Prostate gland (tissue), 2 donors: ENCODE results near the gene NAPEPLD. TPM values are rescaled to one million over a fixed set of nuclear protein-coding genes. Genes with fewer than 3 reads are reported as not detected.
"Not testable (repeated sequence)": the region's sequence is repeated elsewhere in the genome, so short reads cannot be mapped to it uniquely, and the experiment has no call there.

ENCODE experiments used
- DNase-seq: peaks from one replicate; pipeline ENCODE4 v3.0.0-alpha.2; 2019; ENCODE audit warnings: low spot score
- H3K27ac ChIP-seq, 2 donors: fragments of 200-600 bp; sonication (generic); 2 replicates each; pipeline ENCODE4 v1.5.1; 2017 to 2019
- H3K27me3 ChIP-seq: fragments of 200-600 bp; sonication (generic); replicated peaks from 2 replicates; pipeline ENCODE4 v1.5.1; 2019; ENCODE audit not compliant: insufficient read depth
- H3K36me3 ChIP-seq, 2 donors: fragments of 200-600 bp; sonication (generic); 1 replicate in 1 of 2; 2 replicates in 1 of 2; pipeline versions ENCODE4 v1.5.1 to v1.8.1; 2017 to 2019
- H3K4me1 ChIP-seq: fragments of 200-600 bp; sonication (generic); replicated peaks from 2 replicates; pipeline ENCODE4 v1.5.1; 2019
- H3K4me3 ChIP-seq, 2 donors: fragments of 200-600 bp; sonication (generic); 2 replicates each; pipeline ENCODE4 v1.5.1; 2017 to 2019
- H3K9me3 ChIP-seq: fragments of 200-600 bp; sonication (generic); 2 replicates; pipeline ENCODE4 v1.5.1; 2017
- POLR2A ChIP-seq: fragments of 450-650 bp; IDR thresholded peaks from one replicate; pipeline ENCODE4 v1.6.1; 2016; ENCODE audit warnings: antibody characterized with exemption, mild to moderate bottlenecking
- POLR2AphosphoS5 ChIP-seq: sonication (generic); formaldehyde crosslinking; IDR thresholded peaks from one replicate; pipeline ENCODE4 v1.6.1; 2017; ENCODE audit warnings: antibody characterized with exemption
- WGBS: methylation state at CpG from one replicate; pipeline ENCODE4 v1.1.5; 2018; 5-methylcytosine and 5-hydroxymethylcytosine counted together
- intact Hi-C: fragments of 100-400 bp; cut with DNase I; formaldehyde crosslinking; loops from one replicate; pipeline ENCODE4 v1.14.2; 2022
- total RNA-seq, 2 donors: library from RNA; depleted of rRNA; stranded (reverse); fragments of >200 nt; gene quantifications; one replicate each; pipeline ENCODE4 v1.1.0, GENCODE V29; 2016
- TF ChIP-seq, protein P1 (sequence below), 4 experiments: fragments of 200-600 bp in 2 of 4; fragments of 450-650 bp in 2 of 4; sonication (generic) in 2 of 4; IDR thresholded peaks; 1 replicate in 3 of 4; 2 replicates in 1 of 4; pipeline ENCODE4 v1.5.1; 2016 to 2019; ENCODE audit warnings: antibody characterized with exemption in 4 of 4, mild to moderate bottlenecking in 2 of 4, moderate library complexity in 2 of 4

NAPEPLD gene
- total RNA-seq, 2 donors from 2014 or later: 18.1 to 24.4 TPM

DNA sequence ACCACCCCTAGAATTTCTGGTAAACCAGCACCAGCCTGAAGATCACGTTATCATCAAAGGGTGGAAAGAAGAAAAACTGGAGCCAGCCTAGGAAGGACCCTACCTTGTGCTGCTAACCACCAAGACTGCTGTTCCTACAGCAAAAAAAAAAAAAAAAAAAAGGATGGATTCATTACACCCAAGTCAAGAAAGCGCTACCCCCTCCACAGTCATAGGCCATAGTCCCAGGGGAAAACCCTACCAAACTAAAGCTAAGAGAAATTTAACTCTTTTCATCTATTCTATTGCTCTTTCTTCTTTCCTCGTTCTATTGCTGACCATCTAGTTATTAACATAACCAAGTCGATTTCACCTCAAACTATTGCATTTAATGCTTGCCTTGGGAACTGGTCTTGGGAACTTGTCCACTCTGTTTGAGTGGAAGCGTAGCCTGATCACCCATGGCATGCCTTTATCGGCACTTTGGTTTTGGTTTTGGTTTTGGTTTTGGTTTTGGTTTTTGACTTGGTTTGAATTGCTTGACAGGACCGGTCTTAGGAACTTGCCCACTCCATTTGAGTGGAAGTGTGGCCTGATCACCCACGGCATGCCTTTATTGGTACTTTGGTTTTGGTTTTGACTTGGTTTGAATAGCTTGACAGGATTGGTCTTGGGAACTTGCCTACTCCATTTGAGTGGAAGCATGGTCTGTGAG lies 6.6 kb upstream of the NAPEPLD start:
- H3K9me3 ChIP-seq, H3K4me3 ChIP-seq, H3K36me3 ChIP-seq, intact Hi-C loops, H3K4me1 ChIP-seq, DNase-seq, H3K27ac ChIP-seq, H3K27me3 ChIP-seq: not testable (repeated sequence)
- 89% methylated on average over 8 of the region's 8 CpGs for WGBS

- intact Hi-C loops: no loop called here
- Histone ChIP-seq H3K27me3 (no peaks in the 10 kb centered on the region), H3K27ac (no peak overlapping the region), H3K9me3 (no peaks in the 10 kb centered on the region), H3K4me3 (no peak overlapping the region), H3K4me1 (no peaks in the 10 kb centered on the region), H3K36me3 (no peaks in the 10 kb centered on the region)
- TF ChIP-seq, protein P1, sequence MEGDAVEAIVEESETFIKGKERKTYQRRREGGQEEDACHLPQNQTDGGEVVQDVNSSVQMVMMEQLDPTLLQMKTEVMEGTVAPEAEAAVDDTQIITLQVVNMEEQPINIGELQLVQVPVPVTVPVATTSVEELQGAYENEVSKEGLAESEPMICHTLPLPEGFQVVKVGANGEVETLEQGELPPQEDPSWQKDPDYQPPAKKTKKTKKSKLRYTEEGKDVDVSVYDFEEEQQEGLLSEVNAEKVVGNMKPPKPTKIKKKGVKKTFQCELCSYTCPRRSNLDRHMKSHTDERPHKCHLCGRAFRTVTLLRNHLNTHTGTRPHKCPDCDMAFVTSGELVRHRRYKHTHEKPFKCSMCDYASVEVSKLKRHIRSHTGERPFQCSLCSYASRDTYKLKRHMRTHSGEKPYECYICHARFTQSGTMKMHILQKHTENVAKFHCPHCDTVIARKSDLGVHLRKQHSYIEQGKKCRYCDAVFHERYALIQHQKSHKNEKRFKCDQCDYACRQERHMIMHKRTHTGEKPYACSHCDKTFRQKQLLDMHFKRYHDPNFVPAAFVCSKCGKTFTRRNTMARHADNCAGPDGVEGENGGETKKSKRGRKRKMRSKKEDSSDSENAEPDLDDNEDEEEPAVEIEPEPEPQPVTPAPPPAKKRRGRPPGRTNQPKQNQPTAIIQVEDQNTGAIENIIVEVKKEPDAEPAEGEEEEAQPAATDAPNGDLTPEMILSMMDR (IDR thresholded peaks at IDR 0.05): no peak
- no peak for TF ChIP-seq POLR2A
- no peak for TF ChIP-seq POLR2AphosphoS5
- no peak for DNase-seq
- WGBS: 87% methylated on average over 6 of the region's 6 CpGs
Observed at GRCh38 chr7:103154042-103154441, 5.1 kb upstream of the NAPEPLD start.

DNA sequence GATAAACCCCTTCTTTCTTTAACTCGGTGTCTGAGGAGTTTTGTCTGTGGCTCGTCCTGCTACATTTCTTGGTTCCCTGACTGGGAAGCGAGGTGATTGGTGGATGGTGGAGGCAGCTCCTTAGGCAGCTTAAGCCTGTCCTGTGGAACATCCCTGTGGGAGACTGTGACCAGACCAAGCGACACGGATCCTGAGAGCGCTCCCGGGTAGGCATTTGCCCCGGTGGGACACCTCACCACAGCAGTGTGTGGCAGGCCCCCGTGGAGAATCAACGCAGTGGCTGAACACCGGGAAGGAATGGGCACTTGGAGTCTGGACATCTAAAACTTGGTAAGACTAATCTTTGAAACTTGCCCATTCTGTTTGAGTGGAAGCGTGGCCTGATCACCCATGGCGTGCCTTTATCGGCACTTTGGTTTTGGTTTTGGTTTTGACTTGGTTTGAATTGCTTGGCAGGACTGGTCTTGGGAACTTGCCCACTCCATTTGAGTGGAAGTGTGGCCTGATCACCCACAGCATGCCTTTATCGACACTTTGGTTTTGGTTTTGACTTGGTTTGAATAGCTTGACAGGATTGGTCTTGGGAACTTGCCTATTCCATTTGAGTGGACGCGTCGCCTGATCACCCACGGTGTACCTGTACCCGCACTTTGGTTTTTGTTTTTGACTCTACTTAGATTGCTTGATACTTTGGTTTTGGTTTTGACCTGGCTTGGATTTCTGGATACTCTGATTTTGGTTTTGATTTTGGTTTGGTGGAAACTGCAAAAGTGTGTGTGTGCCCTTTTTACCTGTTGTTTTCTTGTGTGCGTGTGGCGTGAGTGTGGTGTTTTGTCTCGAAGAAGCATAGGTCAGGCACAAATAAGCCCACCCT lies 4.1 kb upstream of the NAPEPLD start:
- WGBS: 97% methylated on average over 23 of the region's 23 CpGs
- H3K4me3 ChIP-seq, DNase-seq, H3K9me3 ChIP-seq, H3K36me3 ChIP-seq, intact Hi-C loops, H3K27ac ChIP-seq, H3K4me1 ChIP-seq, H3K27me3 ChIP-seq: not testable (repeated sequence)

DNA sequence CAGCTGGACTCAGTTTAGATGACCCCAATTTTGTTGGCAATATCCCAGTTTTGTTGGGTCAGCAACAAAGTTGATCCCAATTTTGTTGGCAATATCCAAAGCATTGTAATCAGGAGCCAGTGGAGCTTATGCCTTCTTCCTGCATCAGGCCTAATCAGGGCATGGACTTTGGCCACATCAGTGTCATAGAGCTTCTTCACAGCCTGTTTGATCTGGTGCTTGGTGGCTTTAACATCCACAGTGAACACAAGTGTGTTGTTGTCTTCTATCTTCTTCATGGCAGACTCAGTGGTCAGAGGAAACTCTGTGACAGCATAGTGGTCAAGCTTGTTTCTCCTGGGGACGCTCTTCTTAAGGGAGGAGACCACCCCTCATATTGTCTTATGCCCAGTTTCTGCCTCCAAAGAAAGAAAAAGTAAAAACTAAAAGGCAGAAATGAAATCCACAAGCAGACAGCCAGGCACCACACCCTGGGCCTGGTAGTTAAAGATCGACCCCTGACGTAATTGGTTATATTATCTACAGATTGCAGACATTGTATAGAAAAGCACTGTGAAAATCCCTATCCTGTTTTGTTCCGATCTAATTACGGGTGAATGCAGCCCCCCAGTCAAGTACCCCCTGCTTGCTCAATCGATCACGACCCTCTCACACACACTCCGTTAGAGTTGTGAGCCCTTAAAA lies 3.2 kb upstream of the NAPEPLD start:
- intact Hi-C loops, H3K4me1 ChIP-seq, H3K27ac ChIP-seq, H3K4me3 ChIP-seq, DNase-seq, H3K36me3 ChIP-seq, H3K9me3 ChIP-seq, H3K27me3 ChIP-seq: not testable (repeated sequence)
- 95% methylated on average over 8 of the region's 8 CpGs for WGBS

GRCh38 chr7:103150192-103150591 lies 1.3 kb upstream of the NAPEPLD start:
- no peaks in the 10 kb centered on the region for H3K27me3 ChIP-seq
- TF ChIP-seq POLR2A: no peak
- TF ChIP-seq POLR2AphosphoS5: no peak
- TF ChIP-seq, protein P1 (IDR thresholded peaks at IDR 0.05): no peak
- H3K4me3 ChIP-seq: no peak overlapping the region
- H3K27ac ChIP-seq: no peak overlapping the region
- no peaks in the 10 kb centered on the region for H3K9me3 ChIP-seq
- no peaks in the 10 kb centered on the region for H3K4me1 ChIP-seq
- no peak for DNase-seq
- H3K36me3 ChIP-seq: no peaks in the 10 kb centered on the region
- intact Hi-C loops: no loop called here

GRCh38 chr7:103149808-103150180 lies 895 bp upstream of the NAPEPLD start:
- DNase-seq: no peak
- Histone ChIP-seq H3K9me3 (no peaks in the 10 kb centered on the region), H3K27ac (peak overlapping the region; percentile 85 to 95), H3K4me3 (peak overlapping the region; percentile 46 to 71), H3K36me3 (no peaks in the 10 kb centered on the region), H3K27me3 (no peaks in the 10 kb centered on the region), H3K4me1 (no peaks in the 10 kb centered on the region)
- WGBS: 93% methylated on average over 11 of the region's 11 CpGs
- intact Hi-C loops: no loop called here
- TF ChIP-seq, protein P1 (IDR thresholded peaks at IDR 0.05): no peak
- TF ChIP-seq POLR2A (no peak), POLR2AphosphoS5 (no peak)
